HG03097 (cell line): ENCODE measurements around the gene SPEM3.

Source experiments
- ATAC-seq: cut with Tn5 transposase; IDR thresholded peaks from one replicate; pipeline ENCODE4 v1.9.1; 2021; ENCODE audit not compliant: unreplicated experiment, low FRiP score

Gene SPEM3

DNA sequence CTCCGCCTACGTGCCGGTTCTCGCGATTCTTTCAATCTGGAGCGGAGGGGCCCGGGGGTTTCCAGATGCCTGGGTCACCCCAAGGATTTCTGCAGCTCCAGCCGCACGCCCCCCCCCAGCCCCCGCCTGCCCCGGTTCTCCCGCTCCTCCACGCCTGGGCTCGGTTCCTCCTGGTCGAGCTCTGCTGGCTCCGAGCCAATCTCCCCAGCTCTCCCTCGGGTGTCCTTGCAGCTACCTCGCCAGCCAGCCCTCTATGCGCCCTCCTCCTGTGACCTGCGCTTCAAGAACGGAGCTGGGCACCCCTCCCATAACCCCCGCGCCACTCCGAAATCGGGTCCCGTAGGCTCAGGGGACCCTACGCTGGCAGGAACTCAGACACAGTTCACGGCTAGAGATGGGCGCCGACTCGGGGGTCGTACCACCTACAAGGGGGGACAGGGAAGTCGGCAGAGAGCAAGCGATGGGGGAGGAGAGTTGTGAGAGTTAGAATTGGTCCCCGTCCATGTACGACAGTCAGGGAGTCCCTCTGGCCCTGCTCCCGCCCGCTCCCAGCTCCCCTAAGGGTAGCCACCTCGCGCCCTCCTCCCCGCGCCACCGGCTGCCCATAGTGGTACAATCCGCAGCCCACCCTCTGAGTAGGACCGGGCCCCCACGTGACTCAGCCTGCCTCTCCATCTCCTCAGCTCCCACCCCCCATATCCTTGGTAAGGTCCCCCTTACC, 11.6 kb downstream of the SPEM3 start:
- no peak for ATAC-seq

DNA sequence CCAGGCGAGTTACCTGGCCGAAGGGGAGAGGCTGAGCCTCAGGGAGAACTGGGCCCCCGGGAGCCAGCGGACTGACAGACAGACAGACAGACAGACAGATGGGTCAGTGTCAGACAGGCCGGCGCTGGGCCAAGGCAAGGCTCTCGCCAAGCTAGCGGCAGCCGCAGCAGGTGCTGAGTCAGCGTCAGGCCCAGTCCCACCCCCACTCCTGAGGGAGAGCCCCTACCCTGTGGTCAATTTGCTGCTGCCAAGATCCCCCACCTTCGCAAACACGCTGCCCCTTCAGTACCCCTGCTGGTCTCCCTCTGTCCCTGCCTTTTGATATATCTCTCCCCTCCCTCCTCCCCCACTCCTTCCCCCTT, 12.2 kb downstream of the SPEM3 start:
- no peak for ATAC-seq

GRCh38 chr17:7441266-7441665, 12.6 kb downstream of the SPEM3 start:
- ATAC-seq = no peak

- no peak for ATAC-seq
These were observed 13.5 kb downstream of the SPEM3 start for GRCh38 chr17:7442142-7442541.

- ATAC-seq = no peak
These were observed 15.1 kb downstream of the SPEM3 start for GRCh38 chr17:7443499-7444485.

GRCh38 chr17:7444682-7445618, 16.3 kb downstream of the SPEM3 start, which contains the start of gene CHRNB1:
CHRNB1 (plus strand) TSS chr17:7445061; CDS start chr17:7445128, 67 bp downstream.
- ATAC-seq = no peak

DNA sequence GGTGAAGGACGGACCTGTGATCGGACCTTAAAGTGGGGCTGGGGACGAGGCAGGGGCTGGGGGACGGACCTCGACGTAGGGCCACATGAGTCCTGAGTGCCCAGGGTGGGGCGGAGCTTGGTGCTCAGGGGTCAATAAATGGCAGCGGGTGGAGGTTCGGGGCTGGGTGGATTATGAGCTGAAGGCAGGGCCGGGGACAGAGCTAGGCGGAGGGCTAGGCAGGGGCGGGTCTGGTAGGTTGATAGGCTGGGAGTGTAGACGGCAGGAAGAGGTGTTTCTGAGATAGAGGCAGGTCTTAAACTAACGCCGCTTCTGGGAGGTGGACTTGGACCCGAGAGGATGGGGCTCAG, 16.9 kb downstream of the SPEM3 start:
- ATAC-seq = no peak

- ATAC-seq = no peak
These were observed 19.8 kb downstream of the SPEM3 start for GRCh38 chr17:7448461-7448860.

DNA sequence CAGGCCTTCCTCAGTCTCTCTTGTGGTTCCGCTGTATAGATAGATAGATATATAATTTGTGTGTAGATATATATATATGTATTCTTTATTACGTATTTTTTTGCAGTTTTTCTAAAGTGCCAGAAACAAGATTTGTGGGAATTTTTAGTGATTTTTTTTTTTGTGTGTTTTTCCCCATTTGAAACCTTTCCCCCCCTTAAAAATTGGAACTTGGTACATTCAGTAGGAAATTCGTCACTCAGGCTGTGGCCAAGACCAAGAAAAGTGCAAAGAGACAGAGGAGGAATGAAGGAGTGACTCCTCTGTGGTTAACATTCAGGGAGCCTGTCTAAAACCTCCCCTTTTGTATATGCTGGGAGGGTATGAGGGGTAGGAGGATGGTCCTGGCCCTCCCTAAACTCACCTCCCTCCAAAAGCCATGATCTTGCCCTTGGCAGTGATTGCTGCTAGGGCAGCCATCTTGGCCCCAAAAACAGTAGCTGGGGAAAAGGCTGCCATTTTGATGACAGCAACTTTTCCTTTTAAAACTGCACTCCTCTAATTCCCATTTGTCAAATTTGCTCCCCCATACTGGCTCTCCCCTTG, 31.4 kb downstream of the SPEM3 start:
- ATAC-seq = no peak

DNA sequence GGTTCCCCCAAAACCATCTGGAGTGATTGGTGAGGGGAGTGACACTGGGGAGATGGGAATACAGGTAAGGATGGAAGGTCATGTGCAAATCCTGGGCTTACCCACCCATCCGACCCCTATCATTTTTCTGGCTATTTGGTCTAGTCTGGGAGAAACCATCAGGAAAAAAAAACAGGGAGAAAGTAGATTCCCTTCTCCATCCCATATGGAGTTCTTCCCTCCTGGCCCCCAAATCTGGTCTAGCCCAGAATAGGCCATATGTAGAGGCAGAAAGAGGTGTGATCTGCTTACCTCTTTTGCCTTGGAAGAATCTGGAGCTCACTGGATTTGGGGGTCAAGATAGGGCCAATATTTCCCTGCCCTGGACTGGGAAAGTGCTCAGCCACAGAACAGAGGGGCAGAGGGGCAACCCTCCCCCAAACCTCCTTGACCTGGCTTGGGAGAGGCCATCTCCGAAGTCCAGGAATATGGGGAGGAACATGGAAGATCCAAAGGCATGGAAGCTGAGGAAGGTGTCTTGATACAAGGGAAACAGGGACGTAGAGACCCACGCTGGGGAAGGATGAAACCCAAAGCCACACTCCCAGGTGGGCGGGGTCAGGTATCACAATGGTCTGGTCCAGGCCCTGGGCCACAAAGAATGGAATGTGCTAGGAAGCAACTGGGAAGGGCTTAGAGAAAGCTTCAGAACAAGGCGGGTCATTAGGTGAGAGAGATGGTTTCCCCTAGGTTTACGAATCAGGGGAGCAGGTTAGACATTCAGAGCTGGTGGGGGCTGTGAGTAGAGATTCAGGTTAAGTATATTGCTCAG, 32.4 kb downstream of the SPEM3 start:
- no peak for ATAC-seq

DNA sequence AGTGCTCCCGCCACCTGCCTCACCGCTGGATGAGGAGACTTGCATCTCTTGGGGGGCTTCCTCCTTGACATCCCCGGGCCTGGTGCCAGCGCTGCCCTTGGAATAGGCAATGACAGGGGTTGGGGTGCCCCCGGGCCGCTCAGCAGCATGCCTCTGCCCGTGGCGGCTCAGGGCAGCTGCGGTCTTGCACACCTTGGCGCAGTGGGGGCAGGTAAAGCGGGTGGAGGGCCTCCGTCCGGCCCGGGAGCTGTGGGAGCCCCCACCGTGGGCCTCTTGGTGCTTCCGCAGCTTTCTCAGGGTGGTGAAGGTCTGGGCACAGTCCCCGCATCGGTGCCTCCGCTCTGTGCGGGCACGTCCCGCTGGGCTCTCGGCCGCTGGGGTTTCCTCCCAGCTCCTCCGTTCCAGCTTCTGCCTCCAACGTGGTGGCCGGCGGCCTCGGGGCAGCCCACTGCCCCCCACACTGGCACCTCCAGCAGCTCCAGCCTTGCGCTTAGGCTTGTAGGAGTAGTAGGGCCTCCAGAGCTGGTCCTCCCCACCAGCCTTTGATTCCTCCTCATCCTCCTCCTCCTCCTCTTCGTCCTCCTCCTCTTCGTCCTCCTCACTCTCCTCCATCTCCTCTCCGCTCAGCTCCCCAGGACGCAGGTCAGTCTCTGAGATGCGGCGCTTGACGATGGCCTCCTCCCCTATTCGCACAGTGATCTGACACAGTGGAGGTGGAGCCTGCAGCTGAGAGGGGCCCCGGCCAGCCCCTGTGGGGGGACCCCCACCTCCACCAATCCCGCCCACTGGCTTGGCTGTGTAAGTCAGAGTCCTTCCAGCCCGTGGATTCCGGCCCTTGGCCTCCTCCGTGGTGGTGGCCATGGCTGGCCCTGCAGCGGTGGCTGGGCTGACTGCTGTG, 34.1 kb downstream of the SPEM3 start:
- ATAC-seq = no peak

GRCh38 chr17:7463372-7463846, 34.8 kb downstream of the SPEM3 start:
- ATAC-seq = no peak

- no peak for ATAC-seq
These were observed 35.4 kb downstream of the SPEM3 start for GRCh38 chr17:7464081-7464480.

GRCh38 chr17:7465597-7466275, 37.1 kb downstream of the SPEM3 start:
- ATAC-seq = no peak

- no peak for ATAC-seq
These were observed 37.6 kb downstream of the SPEM3 start for GRCh38 chr17:7466318-7466638.

DNA sequence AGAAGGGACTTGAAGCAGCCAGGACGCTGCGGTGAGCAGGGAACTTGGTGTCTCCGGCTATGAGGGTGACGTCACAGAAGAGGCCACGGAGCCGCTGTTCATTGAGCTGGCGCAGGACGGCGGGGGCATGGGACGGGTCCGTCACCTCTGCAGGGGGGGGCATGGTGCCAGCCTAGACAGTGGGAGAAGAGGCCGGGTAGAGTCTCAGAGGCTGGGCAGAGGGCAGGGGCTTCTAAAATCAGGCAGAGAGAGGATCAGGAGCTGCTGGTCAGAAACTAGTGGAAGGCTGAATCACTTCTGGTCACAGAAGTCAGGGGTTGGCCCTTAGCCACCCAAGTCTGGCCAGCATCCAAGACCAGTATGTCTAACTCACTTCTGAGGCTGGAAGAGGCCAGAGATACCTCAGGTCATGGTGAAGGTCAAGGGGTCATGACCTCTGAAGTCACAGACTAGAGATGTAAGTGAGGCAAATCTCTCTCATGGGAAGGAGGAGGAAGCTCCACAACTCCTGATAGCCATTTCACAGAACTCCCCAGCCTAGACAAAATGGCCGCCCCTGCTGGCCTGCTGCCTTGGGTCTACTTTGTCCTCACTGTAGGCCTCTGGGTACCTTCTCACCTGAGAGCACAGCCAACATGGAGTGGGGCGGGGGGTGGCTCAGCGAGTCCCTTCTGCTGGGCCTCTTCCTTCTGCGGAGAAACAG, 38.1 kb downstream of the SPEM3 start:
- no peak for ATAC-seq

- ATAC-seq = no peak
These were observed 38.8 kb downstream of the SPEM3 start for GRCh38 chr17:7467498-7467897.
